ENCODE results near the gene GNAI2.
"Not testable (repeated sequence)": the region's sequence is repeated elsewhere in the genome, so short reads cannot be mapped to it uniquely, and the experiment has no call there.

Gene GNAI2

GRCh38 chr3:50267280-50267913, 31.4 kb downstream of the GNAI2 start:
- DNase-seq, result no peak

DNA sequence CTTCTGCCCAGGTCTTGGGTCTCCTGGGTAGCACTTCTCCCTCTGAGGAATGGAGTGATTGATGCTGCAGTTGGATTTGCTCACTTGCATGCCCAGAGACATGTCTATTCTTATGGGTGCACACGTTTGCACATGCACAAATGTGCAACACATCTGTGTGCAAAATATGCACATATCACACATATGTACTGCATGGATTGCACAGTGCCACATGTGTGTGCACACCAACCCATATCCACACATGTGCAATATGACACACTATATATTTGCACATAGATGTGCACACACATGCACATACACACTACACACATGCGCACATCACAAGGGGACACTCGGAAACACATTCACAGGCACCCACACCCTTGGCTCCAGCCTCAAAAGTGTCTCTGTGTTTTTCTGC, 32.3 kb downstream of the GNAI2 start:
- DNase-seq, result no peak

GRCh38 chr3:50268703-50269451, 32.9 kb downstream of the GNAI2 start, which contains the start of gene SEMA3B:
Gene SEMA3B, plus strand, starts transcription at chr3:50269147. Its CDS starts 94 bp downstream, at chr3:50269241.
- no peak for DNase-seq

DNA sequence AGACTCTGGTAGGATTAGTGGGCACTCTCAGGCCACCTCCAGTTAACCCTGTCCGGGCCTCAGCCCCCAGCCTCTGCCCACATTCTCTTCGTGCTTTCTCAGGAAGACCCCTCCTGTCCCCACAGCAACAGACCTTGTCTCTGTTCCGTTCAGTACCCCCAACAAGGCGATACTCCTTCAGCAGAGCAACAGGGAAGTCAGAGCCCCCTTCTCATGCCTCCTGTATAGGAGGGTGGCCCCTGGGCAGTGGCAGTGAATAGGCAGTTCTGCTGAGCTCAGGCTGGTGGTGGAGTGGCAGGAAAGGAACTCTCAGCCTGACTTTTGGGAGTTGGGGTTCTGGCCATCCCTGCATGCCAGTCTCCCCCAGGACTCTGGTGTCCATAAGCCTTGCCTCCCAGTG, 33.5 kb downstream of the GNAI2 start:
- no peak for DNase-seq

DNA sequence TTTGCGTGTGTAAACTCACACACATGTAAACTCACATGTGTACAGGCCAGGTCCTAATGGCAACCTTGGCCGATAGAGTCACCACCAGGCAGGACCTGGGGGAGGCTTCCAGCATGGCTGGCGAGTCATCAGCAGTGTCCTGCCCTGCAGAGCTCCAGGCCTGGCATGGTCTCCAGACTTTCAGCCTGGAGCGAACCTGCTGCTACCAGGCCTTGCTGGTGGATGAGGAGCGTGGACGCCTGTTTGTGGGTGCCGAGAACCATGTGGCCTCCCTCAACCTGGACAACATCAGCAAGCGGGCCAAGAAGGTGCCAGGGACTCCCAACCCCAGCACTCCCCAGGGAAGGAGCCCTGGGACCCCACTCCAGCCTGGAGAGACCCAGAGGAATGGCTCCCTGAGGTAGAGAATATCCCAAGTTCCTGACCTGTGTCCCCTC, 34.0 kb downstream of the GNAI2 start:
- no peak for DNase-seq

DNA sequence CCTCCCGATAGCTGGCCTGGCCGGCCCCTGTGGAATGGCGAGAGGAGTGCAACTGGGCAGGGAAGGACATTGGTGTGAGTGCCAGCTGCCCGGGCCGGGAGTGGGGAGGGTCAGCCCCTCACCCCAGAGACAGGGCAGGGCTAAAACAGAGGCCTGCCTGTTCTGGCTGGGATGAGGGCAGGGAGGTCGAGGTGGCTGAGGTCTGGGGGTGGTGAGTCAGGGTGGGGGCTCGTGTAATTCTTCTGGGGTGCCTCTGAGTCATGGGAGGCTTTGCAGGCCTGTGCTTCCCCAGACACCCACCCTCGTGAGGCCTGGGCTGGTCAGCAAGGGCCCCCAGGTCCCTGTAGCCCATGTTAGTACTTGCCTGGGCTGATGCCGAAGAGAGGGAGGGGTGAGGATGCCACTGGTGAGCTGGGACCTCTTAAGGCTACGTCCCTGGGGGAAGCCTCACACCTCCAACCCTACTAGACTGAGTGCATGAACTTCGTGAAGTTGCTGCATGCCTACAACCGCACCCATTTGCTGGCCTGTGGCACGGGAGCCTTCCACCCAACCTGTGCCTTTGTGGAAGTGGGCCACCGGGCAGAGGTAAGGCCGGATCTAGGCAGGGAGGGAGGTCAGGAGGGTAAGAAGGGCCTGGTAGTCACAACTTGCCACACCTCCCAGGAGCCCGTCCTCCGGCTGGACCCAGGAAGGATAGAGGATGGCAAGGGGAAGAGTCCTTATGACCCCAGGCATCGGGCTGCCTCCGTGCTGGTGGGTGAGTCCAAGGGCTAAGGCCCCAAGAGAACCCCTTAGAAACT, 34.6 kb downstream of the GNAI2 start:
- DNase-seq, result no peak

DNA sequence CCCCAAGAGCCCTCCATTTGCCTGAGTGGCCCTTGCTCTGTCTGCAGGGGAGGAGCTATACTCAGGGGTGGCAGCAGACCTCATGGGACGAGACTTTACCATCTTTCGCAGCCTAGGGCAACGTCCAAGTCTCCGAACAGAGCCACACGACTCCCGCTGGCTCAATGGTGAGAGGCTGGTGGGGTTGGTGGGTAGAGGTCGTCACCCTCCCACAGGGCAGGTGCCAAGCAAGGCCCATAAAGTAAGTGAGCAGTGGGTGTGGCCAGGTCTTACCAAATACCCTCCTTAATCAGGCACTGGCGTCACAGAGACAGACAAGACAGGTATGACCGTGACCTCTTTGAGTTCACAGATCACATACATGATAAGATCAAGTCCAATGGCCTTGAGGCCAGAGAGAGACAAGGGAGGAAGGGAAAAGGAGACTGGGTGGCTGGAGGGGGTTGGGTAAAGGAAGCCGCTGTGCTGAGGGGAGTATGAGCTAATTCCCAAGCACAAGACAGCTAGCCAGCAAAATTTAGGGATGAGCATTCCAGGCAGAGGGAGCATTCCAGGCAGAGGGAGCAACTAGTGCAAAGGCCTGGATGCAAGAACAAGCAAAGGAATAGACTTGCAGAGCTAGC, 35.4 kb downstream of the GNAI2 start:
- no peak for DNase-seq

GRCh38 chr3:50272538-50272910, 36.5 kb downstream of the GNAI2 start:
- DNase-seq, result not testable (repeated sequence)

- DNase-seq, result peak; percentile 66
Measured at GRCh38 chr3:50272911-50273688, 37.1 kb downstream of the GNAI2 start.

DNA sequence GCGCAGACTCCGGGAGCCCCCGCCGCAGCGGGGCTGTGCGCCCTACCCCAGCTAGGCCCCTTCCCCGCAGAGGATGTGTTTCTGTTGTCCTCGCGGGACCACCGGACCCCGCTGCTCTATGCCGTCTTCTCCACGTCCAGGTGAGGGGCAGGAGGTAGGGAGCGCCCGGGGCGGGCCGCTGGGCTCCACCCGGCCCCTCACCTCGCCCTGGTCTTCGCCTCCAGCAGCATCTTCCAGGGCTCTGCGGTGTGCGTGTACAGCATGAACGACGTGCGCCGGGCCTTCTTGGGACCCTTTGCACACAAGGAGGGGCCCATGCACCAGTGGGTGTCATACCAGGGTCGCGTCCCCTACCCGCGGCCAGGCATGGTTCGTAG, 37.7 kb downstream of the GNAI2 start:
- DNase-seq, result no peak

GRCh38 chr3:50274371-50275104, 38.5 kb downstream of the GNAI2 start:
- DNase-seq, result no peak

- no peak for DNase-seq
Measured at GRCh38 chr3:50275141-50275995, 39.4 kb downstream of the GNAI2 start.

- DNase-seq, result no peak
Measured at GRCh38 chr3:50275996-50276761, 40.2 kb downstream of the GNAI2 start.

DNA sequence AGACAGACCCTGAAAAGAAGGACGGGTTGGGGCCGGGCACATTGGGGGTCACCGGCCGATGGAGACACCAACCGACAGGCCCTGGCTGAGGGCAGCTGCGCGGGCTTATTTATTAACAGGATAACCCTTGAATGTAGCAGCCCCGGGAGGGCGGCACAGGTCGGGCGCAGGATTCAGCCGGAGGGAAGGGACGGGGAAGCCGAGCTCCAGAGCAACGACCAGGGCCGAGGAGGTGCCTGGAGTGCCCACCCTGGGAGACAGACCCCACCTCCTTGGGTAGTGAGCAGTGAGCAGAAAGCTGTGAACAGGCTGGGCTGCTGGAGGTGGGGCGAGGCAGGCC, 40.7 kb downstream of the GNAI2 start:
- DNase-seq, result no peak

DNA sequence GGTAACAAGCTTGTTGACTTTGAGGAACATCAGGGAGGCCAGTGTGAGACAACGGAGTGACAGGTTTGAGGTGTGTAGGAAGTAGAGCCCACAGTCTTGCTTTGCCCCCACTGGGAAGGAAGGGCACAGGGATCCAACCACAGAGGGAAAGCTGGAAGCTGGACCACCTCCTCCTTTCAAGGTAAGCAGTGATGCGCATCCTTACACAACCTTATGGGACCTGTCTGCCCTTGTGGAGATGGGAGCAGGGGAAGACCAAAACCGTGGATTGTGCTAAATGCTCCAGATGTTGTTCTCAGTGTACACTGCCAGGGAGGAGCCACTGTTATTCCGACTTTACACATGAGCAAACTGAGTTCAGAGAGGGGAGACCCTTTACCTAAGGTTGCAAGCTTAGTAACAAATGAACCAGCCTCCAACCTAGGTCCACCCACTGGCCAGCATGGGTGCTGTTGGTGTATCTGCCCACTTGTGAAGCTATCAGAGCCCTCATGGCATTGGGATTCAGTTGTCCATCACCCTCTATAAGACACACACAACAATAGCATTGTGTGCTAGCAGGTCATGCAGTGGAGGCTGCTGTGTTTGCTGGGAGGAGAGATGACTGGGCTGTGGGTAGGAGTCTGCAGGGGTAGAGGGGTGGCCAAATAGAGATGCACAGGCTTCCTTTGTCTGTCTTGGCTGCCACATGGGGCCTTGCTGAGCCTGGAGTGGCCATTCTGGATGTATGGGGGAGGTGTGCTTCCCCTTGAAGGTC, 42.3 kb downstream of the GNAI2 start:
- DNase-seq, result no peak

- no peak for DNase-seq
Measured at GRCh38 chr3:50278880-50279224, 42.8 kb downstream of the GNAI2 start, which contains the start of gene LSMEM2. Gene LSMEM2, plus strand, starts transcription at chr3:50279087. Its CDS starts 27 bp downstream, at chr3:50279114.

DNA sequence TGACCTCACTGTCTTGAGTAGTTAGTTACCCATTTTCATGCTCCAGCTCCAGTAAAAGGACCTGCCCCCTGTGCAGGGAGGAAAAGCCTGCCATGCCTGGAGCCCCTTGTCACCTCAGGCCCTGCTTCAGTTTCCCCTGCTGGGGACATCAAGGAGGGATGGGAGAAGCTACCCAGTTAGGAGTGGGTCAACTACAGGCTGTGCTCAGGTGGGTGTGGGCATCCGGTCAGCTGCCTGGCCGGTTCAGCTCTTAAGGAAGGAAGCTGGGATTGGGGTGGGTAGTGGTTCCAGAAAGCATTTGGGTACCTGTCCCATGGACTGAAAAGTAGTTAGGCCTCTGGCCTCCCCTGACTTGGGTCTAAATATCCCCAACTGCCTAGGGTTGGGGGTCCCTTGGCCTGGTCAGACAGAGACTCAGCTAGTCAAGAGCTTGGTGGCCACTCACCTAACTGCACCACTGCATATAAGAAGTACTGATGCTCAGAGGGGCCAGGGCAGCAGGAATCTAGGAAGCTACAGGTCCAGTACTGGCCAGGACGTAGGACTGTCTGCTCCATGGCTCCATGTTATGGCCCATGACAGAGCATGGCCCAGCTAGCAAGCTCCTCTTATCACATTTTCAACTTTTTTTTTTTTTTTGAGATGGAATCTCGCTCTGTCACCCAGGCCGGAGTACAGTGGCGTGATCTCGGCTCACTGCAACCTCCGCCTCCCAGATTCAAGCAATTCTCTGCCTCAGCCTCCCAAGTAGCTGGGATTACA, 43.4 kb downstream of the GNAI2 start:
- no peak for DNase-seq

GRCh38 chr3:50284121-50284520, 48.1 kb downstream of the GNAI2 start:
- DNase-seq, result not testable (repeated sequence)
